ENCODE results near the gene RAMP1. TPM values are rescaled to one million over a fixed set of nuclear protein-coding genes. Genes with fewer than 3 reads are reported as not detected.
"Not testable (repeated sequence)": the region's sequence is repeated elsewhere in the genome, so short reads cannot be mapped to it uniquely, and the experiment has no call there.

Gene RAMP1
- 2.5 TPM for polyA plus RNA-seq (2013, experiment 1 of 2; ENCODE audit: insufficient read length)
- polyA plus RNA-seq (2013, experiment 2 of 2; ENCODE audit: insufficient read length): 3.9 TPM

GRCh38 chr2:237859533-237860272 lies at the start of gene RAMP1:
Gene RAMP1, plus strand, starts transcription at chr2:237859623. Its CDS starts 53 bp downstream, at chr2:237859676.
- no peak for DNase-seq

DNA sequence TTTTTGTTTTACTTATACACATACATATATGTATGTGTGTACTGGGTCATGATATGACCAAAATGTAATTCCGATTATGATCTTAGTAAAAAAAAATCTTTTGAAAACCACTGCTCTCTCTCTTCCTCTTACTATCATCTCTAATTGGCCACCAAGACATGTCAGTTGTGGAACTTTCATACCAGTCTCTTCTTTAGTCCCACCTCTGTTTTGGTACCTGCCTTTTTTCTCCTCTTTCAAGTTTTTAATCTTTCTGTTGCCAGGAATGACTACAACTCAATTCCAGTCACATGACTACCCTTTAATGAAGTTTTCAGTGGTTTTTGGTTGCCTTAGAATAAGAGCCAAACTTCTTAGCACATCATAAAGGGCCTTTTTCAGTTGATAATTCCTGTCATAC lies 43.8 kb upstream of the RAMP1 start:
- no peak for DNase-seq

- DNase-seq: no peak
These were observed 42.9 kb upstream of the RAMP1 start for GRCh38 chr2:237816531-237816930.

- DNase-seq: peak; percentile 82
These were observed 41.4 kb upstream of the RAMP1 start for GRCh38 chr2:237818066-237818473.

- DNase-seq: no peak
These were observed 40.2 kb upstream of the RAMP1 start for GRCh38 chr2:237819231-237819630.

DNA sequence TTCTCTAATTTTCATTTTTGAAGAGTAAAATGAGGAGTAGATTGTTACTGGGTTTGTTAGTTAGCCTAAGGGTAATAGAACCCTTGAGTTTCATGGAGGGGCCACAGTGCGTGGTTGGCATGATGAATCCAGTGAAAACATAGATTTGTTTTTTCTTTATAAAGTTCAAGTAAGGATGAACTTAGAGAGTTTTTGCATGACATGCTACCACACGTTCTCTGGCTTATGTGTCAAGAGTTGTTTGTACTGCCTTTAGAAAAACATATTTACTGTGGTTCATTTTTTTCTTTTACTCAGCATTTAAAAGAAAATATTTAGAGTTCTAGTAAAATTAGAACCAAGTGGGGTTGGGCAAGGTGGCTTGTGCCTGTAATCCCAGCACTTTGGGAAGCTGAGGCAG lies 39.0 kb upstream of the RAMP1 start:
- no peak for DNase-seq

DNA sequence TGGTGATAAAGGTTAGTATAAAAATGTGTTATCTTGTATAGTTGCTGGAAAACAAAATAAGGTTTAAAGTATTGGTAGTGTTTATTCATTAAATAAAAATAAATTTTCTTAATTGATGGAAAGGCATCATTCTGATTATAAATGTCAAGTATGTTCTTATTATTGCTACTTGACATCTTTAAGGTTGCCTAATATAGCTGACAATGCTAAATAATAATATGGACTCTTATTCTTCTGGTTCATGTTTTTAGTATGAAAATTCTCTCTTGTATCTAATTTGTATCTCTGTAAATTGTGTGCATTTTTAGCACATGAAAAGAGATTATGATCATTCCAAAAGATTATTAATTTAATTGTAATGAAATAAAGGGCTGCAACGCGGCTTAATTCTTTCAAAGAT lies 35.9 kb upstream of the RAMP1 start:
- DNase-seq: no peak

- DNase-seq: no peak
These were observed 35.3 kb upstream of the RAMP1 start for GRCh38 chr2:237824085-237824484.

- DNase-seq: no peak
These were observed 31.9 kb upstream of the RAMP1 start for GRCh38 chr2:237827421-237827987.

DNA sequence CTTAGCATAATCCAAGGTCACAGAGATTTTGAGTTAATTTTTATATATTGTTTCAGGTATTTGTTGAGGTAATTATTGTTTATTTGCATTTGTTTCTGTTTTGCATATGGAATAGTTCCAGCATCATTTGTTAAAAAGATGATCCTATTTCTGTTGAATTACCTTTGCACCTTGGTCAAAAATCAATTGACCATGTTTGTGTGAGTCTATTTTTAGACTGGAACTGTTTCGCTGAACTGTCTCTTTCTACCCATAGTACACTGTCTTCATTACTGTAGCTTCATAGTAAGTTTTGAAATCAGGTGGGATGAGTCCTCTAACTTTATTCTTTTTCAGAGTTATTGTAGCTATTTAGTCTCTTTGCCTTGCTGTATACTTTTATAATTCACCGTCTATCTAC lies 28.9 kb upstream of the RAMP1 start:
- no peak for DNase-seq

DNA sequence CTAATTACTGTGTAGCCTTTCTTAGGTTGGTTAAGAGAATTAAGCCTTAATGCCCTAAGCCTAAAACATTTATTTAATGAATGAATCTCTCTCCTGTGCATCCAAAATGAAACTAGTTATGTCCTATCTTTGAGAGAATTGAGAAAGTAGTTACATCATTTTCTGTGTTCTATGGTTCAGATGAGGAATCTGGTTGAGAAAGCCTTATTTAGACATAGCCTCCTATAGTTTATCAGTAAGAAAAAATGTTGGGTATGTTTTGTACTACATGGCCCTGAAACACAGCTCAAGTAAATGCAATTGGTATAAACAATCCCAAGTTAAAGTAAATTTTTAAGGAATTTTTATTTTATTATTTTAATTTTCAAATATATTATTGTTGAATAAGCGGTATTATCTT lies 25.9 kb upstream of the RAMP1 start:
- DNase-seq: peak; percentile 46

GRCh38 chr2:237835372-237835771 lies 24.1 kb upstream of the RAMP1 start:
- no peak for DNase-seq

DNA sequence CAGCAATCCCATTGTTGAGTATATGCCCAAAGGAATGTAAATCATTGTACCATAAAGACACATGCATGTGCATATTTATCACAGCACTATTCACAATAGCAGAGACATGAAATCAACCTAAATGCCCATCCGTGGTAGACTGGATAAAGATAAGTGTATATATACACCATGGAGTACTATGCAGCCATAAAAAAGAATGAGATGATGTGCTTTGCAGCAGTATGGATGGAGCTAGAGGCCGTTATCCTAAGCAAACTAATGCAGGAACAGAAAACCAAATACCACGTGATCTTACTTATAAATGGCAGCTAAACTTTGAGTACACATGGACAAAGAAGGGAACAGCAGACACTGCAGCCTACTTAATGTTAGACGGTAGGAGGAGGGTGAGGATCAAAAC lies 18.4 kb upstream of the RAMP1 start:
- no peak for DNase-seq

GRCh38 chr2:237848940-237849339 lies 10.5 kb upstream of the RAMP1 start:
- DNase-seq: not testable (repeated sequence)

DNA sequence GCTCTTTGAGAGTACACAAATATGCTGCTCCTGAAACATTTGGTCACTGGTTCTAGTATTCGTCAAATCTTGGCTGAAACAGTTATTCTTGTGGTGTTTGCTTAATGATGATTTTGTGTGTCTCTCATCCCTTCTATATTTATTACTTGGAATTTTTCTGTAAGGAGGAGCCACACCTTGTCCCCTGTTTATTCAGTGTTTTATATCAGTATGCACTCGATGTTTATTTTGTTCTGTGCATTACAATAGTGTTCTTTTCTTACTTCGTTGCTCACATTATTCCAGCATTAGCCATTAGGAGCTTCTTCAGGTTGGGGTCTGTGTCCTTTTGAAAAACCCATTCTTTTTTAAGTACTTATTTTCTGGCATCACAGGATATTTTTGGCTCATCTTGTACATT lies 5.1 kb upstream of the RAMP1 start:
- DNase-seq: no peak

DNA sequence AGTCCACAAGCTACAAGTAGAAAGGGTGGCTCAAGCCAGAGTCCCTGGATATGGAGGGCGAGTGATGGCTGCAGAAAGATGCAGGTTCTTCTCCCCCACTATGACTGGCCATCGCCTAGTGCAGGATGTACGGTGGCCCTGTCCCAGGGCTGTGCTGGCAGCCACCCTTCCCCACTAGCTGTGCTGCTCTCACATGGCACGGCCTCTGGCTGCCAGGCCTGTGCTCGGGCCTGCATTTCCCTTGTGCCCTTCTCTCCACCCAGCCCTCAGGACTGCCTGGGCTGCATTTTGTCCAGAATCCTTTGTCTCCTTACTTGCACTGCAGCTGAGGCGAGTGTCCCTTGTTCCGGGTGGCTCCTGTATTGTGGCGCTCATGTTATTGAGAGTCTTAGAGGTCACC lies 1.6 kb upstream of the RAMP1 start:
- no peak for DNase-seq

DNA sequence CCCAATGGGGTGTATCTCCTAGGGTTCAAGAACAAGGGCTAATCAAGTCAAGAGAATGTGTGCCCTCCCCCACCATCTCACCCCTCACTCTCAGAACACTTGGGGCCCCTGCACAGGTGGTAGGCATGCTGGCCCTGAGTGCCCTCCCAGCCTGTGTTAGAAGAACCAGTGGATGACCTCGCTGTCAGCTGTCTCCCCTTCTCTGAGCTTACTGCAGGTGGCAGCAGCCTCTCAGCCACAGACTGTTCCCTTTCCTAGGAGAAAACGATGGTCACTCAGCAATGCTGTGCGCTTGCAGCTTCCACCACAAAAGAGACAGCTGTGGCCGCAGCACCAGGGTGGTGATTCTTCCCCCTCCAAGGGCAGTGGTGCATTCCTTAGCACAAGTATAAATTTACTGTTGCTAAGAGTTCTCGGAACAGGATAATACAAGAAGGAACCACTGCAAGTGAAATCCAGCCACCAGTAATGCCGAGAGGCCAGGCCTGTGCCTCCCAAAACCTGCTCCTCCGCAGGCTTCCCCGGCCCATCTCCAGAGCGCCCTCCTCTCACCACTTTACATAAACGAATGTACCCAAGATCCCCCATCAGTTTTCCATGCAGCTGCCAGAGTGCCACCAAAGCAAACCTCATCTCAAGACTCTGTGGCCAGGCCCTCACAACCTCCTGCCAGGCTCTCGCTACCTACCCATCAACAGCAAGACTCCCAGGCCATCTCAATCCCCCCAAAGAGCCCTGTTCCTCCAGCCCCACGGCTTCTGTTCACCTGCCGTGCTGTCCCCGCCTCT lies 935 bp upstream of the RAMP1 start:
- DNase-seq: peak; percentile 76

GRCh38 chr2:237859082-237859433 lies 365 bp upstream of the RAMP1 start:
- DNase-seq: no peak

GRCh38 chr2:237860273-237860935 lies 981 bp downstream of the RAMP1 start:
- no peak for DNase-seq

DNA sequence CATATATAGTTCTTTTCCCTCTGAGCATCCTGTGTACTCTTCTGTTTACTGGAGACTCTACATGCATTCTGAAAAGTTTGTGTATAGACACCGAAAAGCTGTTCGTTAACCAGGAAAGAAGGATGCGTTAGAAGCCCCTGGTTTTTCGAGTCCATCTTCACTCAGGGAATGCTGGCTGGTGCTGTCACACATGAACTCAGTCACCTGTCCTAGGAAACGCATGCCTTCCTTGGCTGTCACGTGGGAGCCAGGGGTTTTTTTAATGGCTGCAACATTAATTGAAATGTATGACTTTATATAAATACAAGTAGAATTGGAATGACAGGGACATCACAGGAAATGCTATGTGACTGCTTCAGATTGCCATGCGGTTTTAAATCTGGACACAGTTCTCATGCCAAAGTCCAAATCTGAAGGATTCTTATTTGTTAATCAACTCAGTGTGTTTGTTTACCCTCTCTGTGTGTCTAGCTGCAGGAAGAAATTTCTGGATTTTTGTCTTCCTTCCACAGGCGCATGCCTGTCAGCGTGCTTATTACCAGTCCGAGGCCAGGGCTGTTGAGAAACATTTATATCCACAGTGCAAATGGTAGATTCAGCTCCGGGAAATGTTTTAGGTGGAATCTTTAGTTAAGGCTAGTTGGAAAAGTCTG lies 2.6 kb downstream of the RAMP1 start:
- no peak for DNase-seq

- no peak for DNase-seq
These were observed 3.1 kb downstream of the RAMP1 start for GRCh38 chr2:237862528-237862895.

DNA sequence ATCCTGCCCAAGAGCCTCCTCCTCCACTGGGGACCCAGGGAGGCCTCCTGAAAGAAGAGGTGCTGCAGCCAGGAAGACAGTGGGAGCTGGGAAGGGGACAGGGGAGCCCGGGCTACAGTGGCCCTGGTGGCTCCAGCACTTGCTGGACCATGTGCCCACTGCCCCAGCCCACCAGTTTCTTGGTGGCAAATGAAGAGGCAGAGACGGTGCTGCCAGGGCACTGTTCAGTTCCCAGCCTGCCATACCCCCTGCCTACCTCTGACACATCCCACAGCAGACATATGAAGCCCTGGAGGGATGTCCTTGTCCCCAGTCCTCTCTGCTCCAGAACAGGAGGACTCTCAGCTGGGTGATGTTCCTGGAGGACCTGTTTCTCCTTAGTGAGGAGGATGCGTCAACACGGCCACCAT lies 3.7 kb downstream of the RAMP1 start:
- no peak for DNase-seq

Data from fibroblast of skin of abdomen (primary cell).